ENCODE results near the gene ERMN. TPM values are rescaled to one million over a fixed set of nuclear protein-coding genes. Genes with fewer than 3 reads are reported as not detected.

ERMN gene
- total RNA-seq, 1 donor from 2014 or later, result not detected

Other genes starting within 250 kb of the ERMN start
- 0.60 and 1.2 TPM in 2 replicates for gene GALNT5, start 68.1 kb downstream of the ERMN start, total RNA-seq
- 0.14 and 0.27 TPM in 2 replicates for gene CYTIP, start 118.3 kb upstream of the ERMN start, total RNA-seq

Data from progenitor cell of endocrine pancreas (in vitro differentiated cells).